Astrocyte (in vitro differentiated cells and primary cell): ENCODE results near the gene CBX6. TPM values are rescaled to one million over a fixed set of nuclear protein-coding genes. Genes with fewer than 3 reads are reported as not detected.

Source experiments
- DNase-seq: peaks from one replicate; pipeline ENCODE4 v3.0.0-alpha.2; 2010; ENCODE audit warnings: low read depth
- FAIRE-seq: peaks from 2 replicates; lab custom pipeline; 2011; peaks lifted over from hg19 to GRCh38; lab: Jason Lieb, UNC
- H2AFZ ChIP-seq: 2 replicates; pipeline ENCODE4 v1.6.0; 2012; ENCODE audit warnings: low read depth, low read length, inconsistent platforms
- H3K27ac ChIP-seq: 2 replicates; pipeline ENCODE4 v1.5.1; 2011; ENCODE audit warnings: low read depth, low read length, inconsistent platforms
- H3K27me3 ChIP-seq: 2 replicates; pipeline ENCODE4 v1.6.0; 2011; ENCODE audit warnings: low read length, inconsistent platforms; ENCODE audit not compliant: insufficient read depth
- H3K36me3 ChIP-seq: 2 replicates; pipeline ENCODE4 v1.5.1; 2011; ENCODE audit warnings: low read length, inconsistent platforms; ENCODE audit not compliant: insufficient read depth
- H3K4me1 ChIP-seq: 2 replicates; pipeline ENCODE4 v1.5.1; 2011; ENCODE audit warnings: low read length, inconsistent platforms; ENCODE audit not compliant: insufficient read depth
- H3K4me2 ChIP-seq: 2 replicates; pipeline ENCODE4 v1.6.0; 2012; ENCODE audit warnings: low read length, inconsistent platforms
- H3K4me3 ChIP-seq: 2 replicates; pipeline ENCODE4 v1.5.1; 2011; ENCODE audit warnings: low read depth, mild to moderate bottlenecking, low read length, inconsistent platforms; ENCODE audit not compliant: insufficient read depth
- H3K79me2 ChIP-seq: 2 replicates; pipeline ENCODE4 v1.6.0; 2012; ENCODE audit warnings: mild to moderate bottlenecking, low read length, inconsistent platforms; ENCODE audit not compliant: insufficient read depth
- H3K9ac ChIP-seq: 2 replicates; pipeline ENCODE4 v1.6.0; 2012; ENCODE audit warnings: mild to moderate bottlenecking, low read length, inconsistent platforms
- H3K9me3 ChIP-seq: 2 replicates; pipeline ENCODE4 v1.5.1; 2012; ENCODE audit warnings: low read depth, mild to moderate bottlenecking, low read length, inconsistent platforms; ENCODE audit not compliant: insufficient read depth
- H4K20me1 ChIP-seq: 2 replicates; pipeline ENCODE4 v1.6.0; 2012; ENCODE audit warnings: low read length, inconsistent platforms; ENCODE audit not compliant: insufficient read depth
- H3K27ac Mint-ChIP-seq: one replicate; pipeline ENCODE4 v1.8.0; 2021; ENCODE audit warnings: mild to moderate bottlenecking, mixed read lengths; ENCODE audit not compliant: unreplicated experiment
- H3K27me3 Mint-ChIP-seq: one replicate; pipeline ENCODE4 v1.8.0; 2021; ENCODE audit warnings: low read depth, mixed read lengths; ENCODE audit not compliant: unreplicated experiment
- H3K36me3 Mint-ChIP-seq: one replicate; pipeline ENCODE4 v1.8.0; 2021; ENCODE audit warnings: low read depth, mixed read lengths; ENCODE audit not compliant: unreplicated experiment
- H3K4me1 Mint-ChIP-seq: one replicate; pipeline ENCODE4 v1.8.0; 2021; ENCODE audit warnings: low read depth, mixed read lengths; ENCODE audit not compliant: unreplicated experiment
- H3K4me3 Mint-ChIP-seq: one replicate; pipeline ENCODE4 v1.8.0; 2021; ENCODE audit warnings: mild to moderate bottlenecking, moderate library complexity, mixed read lengths; ENCODE audit not compliant: unreplicated experiment
- H3K9me3 Mint-ChIP-seq: one replicate; pipeline ENCODE4 v1.8.0; 2021; ENCODE audit warnings: mild to moderate bottlenecking, mixed read lengths; ENCODE audit not compliant: unreplicated experiment
- CTCF ChIP-seq: IDR thresholded peaks from 2 replicates; pipeline ENCODE4 v1.5.1; 2011; ENCODE audit warnings: low read depth, mild to moderate bottlenecking, inconsistent platforms, low read length, moderate library complexity; ENCODE audit not compliant: insufficient read depth
- EZH2 ChIP-seq: IDR thresholded peaks from 2 replicates; pipeline ENCODE4 v1.6.1; 2012; ENCODE audit warnings: mild to moderate bottlenecking, low read length, inconsistent platforms; ENCODE audit not compliant: insufficient read depth
- total RNA-seq: library from RNA; stranded (reverse); gene quantifications from 2 replicates; pipeline ENCODE4 v1.2.1, GENCODE V29; 2021

CBX6 gene
- total RNA-seq, 1 donor from 2014 or later, result 34.9 TPM

GRCh38 chr22:38852522-38852921, 19.5 kb downstream of the CBX6 start:
- Mint-ChIP-seq H3K4me3 (no peak overlapping the region), H3K27me3 (peaks cover 19% of the 10 kb centered on the region), H3K36me3 (no peaks in the 10 kb centered on the region), H3K9me3 (no peaks in the 10 kb centered on the region), H3K27ac (no peak overlapping the region), H3K4me1 (peaks cover 8% of the 10 kb centered on the region)
- FAIRE-seq, result no peak
- TF ChIP-seq CTCF, result no peak
- TF ChIP-seq EZH2, result no peak
- Histone ChIP-seq H3K9me3 (no peaks in the 10 kb centered on the region), H3K79me2 (no peaks in the 10 kb centered on the region), H3K4me1 (peaks cover 16% of the 10 kb centered on the region), H3K27me3 (peaks cover 2% of the 10 kb centered on the region), H3K36me3 (no peaks in the 10 kb centered on the region), H3K9ac (no peak overlapping the region), H2AFZ (no peak overlapping the region), H3K4me2 (no peak overlapping the region), H4K20me1 (no peaks in the 10 kb centered on the region), H3K4me3 (no peak overlapping the region), H3K27ac (no peak overlapping the region)
- no peak for DNase-seq

- H3K4me3 ChIP-seq, result no peak overlapping the region
- TF ChIP-seq CTCF (no peak), EZH2 (no peak)
- Mint-ChIP-seq H3K36me3 (no peaks in the 10 kb centered on the region), H3K4me3 (no peak overlapping the region), H3K9me3 (no peaks in the 10 kb centered on the region), H3K27me3 (peaks cover 25% of the 10 kb centered on the region), H3K4me1 (peaks cover 8% of the 10 kb centered on the region), H3K27ac (peak overlapping the region; percentile 7)
- no peaks in the 10 kb centered on the region for H4K20me1 ChIP-seq
- H3K9me3 ChIP-seq, result no peaks in the 10 kb centered on the region
- FAIRE-seq, result peak; percentile 34
- no peaks in the 10 kb centered on the region for H3K36me3 ChIP-seq
- DNase-seq, result peak; percentile 74
- no peak overlapping the region for H2AFZ ChIP-seq
- peaks cover 20% of the 10 kb centered on the region for H3K4me1 ChIP-seq
- H3K27ac ChIP-seq, result no peak overlapping the region
- H3K27me3 ChIP-seq, result peaks cover 2% of the 10 kb centered on the region
- no peaks in the 10 kb centered on the region for H3K79me2 ChIP-seq
- H3K9ac ChIP-seq, result no peak overlapping the region
- peak overlapping the region; percentile 45 for H3K4me2 ChIP-seq
These were observed 20.8 kb downstream of the CBX6 start for GRCh38 chr22:38850941-38851849.

GRCh38 chr22:38850399-38850798, 21.6 kb downstream of the CBX6 start:
- FAIRE-seq (no peak), DNase-seq (no peak)
- Histone ChIP-seq H4K20me1 (no peaks in the 10 kb centered on the region), H3K27ac (no peak overlapping the region), H3K36me3 (no peaks in the 10 kb centered on the region), H3K79me2 (no peaks in the 10 kb centered on the region), H3K4me2 (no peak overlapping the region), H3K4me1 (peaks cover 20% of the 10 kb centered on the region), H3K9ac (no peak overlapping the region), H3K27me3 (peaks cover 2% of the 10 kb centered on the region), H3K4me3 (no peak overlapping the region), H2AFZ (no peak overlapping the region), H3K9me3 (no peaks in the 10 kb centered on the region)
- peaks cover 26% of the 10 kb centered on the region for H3K27me3 Mint-ChIP-seq
- no peaks in the 10 kb centered on the region for H3K36me3 Mint-ChIP-seq
- TF ChIP-seq EZH2 (no peak), CTCF (no peak)
- H3K4me1 Mint-ChIP-seq, result peaks cover 8% of the 10 kb centered on the region
- no peak overlapping the region for H3K4me3 Mint-ChIP-seq
- H3K9me3 Mint-ChIP-seq, result no peaks in the 10 kb centered on the region
- H3K27ac Mint-ChIP-seq, result no peak overlapping the region
